WTC11 (cell line): ENCODE data around the gene LATS1. TPM values are rescaled to one million over a fixed set of nuclear protein-coding genes. Genes with fewer than 3 reads are reported as not detected.

ENCODE experiments used
- ATAC-seq: fragments of 200-7000 bp; cut with Tn5 transposase; 2 replicates; pipeline ENCODE4 v1.10.0; 2021; ENCODE audit warnings: mild to moderate bottlenecking, moderate library complexity
- CTCF ChIA-PET: fragments of 300-600 bp; sonication (Branson Sonifier 250); formaldehyde crosslinking; loops from one replicate; lab custom pipeline; 2021; ENCODE audit warnings: antibody characterized with exemption; lab: Charles Lee
- POLR2A ChIA-PET: fragments of 350-600 bp; sonication (Branson Sonifier 250); formaldehyde crosslinking; loops from one replicate; lab custom pipeline; 2021; ENCODE audit warnings: antibody characterized with exemption; lab: Charles Lee
- DNase-seq: peaks from one replicate; pipeline ENCODE4 v3.0.0; 2021; ENCODE audit warnings: low spot score
- H3K27ac Mint-ChIP-seq: 2 replicates; pipeline ENCODE4 v1.8.0; 2021; ENCODE audit warnings: mixed read lengths
- H3K27me3 Mint-ChIP-seq: 2 replicates; pipeline ENCODE4 v1.8.0; 2021; ENCODE audit warnings: low read depth, mild to moderate bottlenecking, moderate library complexity, mixed read lengths
- H3K36me3 Mint-ChIP-seq: 2 replicates; pipeline ENCODE4 v1.8.0; 2021; ENCODE audit warnings: mixed read lengths
- H3K4me1 Mint-ChIP-seq: 2 replicates; pipeline ENCODE4 v1.8.0; 2022; ENCODE audit warnings: mixed read lengths
- H3K4me3 Mint-ChIP-seq: 2 replicates; pipeline ENCODE4 v1.8.0; 2021; ENCODE audit warnings: mild to moderate bottlenecking, moderate library complexity, mixed read lengths
- H3K9me3 Mint-ChIP-seq: 2 replicates; pipeline ENCODE4 v1.8.0; 2021; ENCODE audit warnings: mixed read lengths
- CREB1 ChIP-seq: sonication (generic); formaldehyde crosslinking; IDR thresholded peaks from 2 replicates; pipeline ENCODE4 v1.8.0; 2023; ENCODE audit warnings: mild to moderate bottlenecking, missing genetic modification reagents
- ETV6 ChIP-seq: sonication (generic); formaldehyde crosslinking; IDR thresholded peaks from 2 replicates; pipeline ENCODE4 v1.8.1; 2022; ENCODE audit warnings: mild to moderate bottlenecking, missing genetic modification reagents
- FOXJ3 ChIP-seq: sonication (generic); formaldehyde crosslinking; IDR thresholded peaks from 2 replicates; pipeline ENCODE4 v1.9.0; 2021; ENCODE audit warnings: missing genetic modification reagents, mild to moderate bottlenecking, borderline replicate concordance
- FOXK1 ChIP-seq: sonication (generic); formaldehyde crosslinking; IDR thresholded peaks from 2 replicates; pipeline ENCODE4 v1.8.0; 2022; ENCODE audit warnings: mild to moderate bottlenecking, moderate library complexity, missing genetic modification reagents
- GTF2I ChIP-seq: fragments of 250-450 bp; sonication (Bioruptor Pico); conservative IDR thresholded peaks from 2 replicates; pipeline ENCODE4 v1.4.0; 2021; ENCODE audit warnings: mild to moderate bottlenecking
- HMGA2 ChIP-seq: fragments of 250-450 bp; sonication (Bioruptor Pico); IDR thresholded peaks from 2 replicates; pipeline ENCODE4 v1.4.0; 2021; ENCODE audit warnings: mild to moderate bottlenecking, moderate library complexity
- PREB ChIP-seq: sonication (generic); formaldehyde crosslinking; IDR thresholded peaks from 2 replicates; pipeline ENCODE4 v1.8.1; 2022; ENCODE audit warnings: mild to moderate bottlenecking, missing genetic modification reagents, moderate library complexity, borderline replicate concordance
- SMAD4 ChIP-seq: sonication (generic); formaldehyde crosslinking; IDR thresholded peaks from 2 replicates; pipeline ENCODE4 v1.8.0; 2022; ENCODE audit warnings: mild to moderate bottlenecking, missing genetic modification reagents
- SP1 ChIP-seq: sonication (generic); formaldehyde crosslinking; conservative IDR thresholded peaks from 2 replicates; pipeline ENCODE4 v1.8.1; 2022; ENCODE audit warnings: missing genetic modification reagents
- ZNF532 ChIP-seq: fragments of 250-450 bp; sonication (Bioruptor Pico); IDR thresholded peaks from 2 replicates; pipeline ENCODE4 v1.9.0; 2021; ENCODE audit warnings: mild to moderate bottlenecking, borderline replicate concordance
- total RNA-seq: library from RNA; stranded (reverse); gene quantifications from 3 replicates; pipeline ENCODE4 v1.2.3, GENCODE V29; 2021
- TF ChIP-seq, protein P1 (sequence below): sonication (generic); formaldehyde crosslinking; IDR thresholded peaks from 2 replicates; pipeline ENCODE4 v1.8.1; 2022; ENCODE audit warnings: low read depth, missing genetic modification reagents, borderline replicate concordance
- TF ChIP-seq, protein P2 (sequence below): sonication (generic); formaldehyde crosslinking; IDR thresholded peaks from 2 replicates; pipeline ENCODE4 v1.8.0; 2022; ENCODE audit warnings: mild to moderate bottlenecking, missing genetic modification reagents
- TF ChIP-seq, protein P3 (sequence below): sonication (generic); formaldehyde crosslinking; conservative IDR thresholded peaks from 2 replicates; pipeline ENCODE4 v1.8.1; 2022; ENCODE audit warnings: mild to moderate bottlenecking, missing genetic modification reagents
- TF ChIP-seq, protein P4 (sequence below): sonication (generic); formaldehyde crosslinking; IDR thresholded peaks from 2 replicates; pipeline ENCODE4 v1.8.1; 2022; ENCODE audit warnings: low read depth, mild to moderate bottlenecking, moderate library complexity, missing genetic modification reagents, borderline replicate concordance
- TF ChIP-seq, protein P5 (sequence below): fragments of 250-450 bp; sonication (Bioruptor Pico); IDR thresholded peaks from 2 replicates; pipeline ENCODE4 v1.8.0; 2021; ENCODE audit warnings: mild to moderate bottlenecking
- TF ChIP-seq, protein P6 (sequence below): fragments of 250-450 bp; sonication (Bioruptor Pico); IDR thresholded peaks from 2 replicates; pipeline ENCODE4 v1.9.0; 2021; ENCODE audit warnings: mild to moderate bottlenecking

LATS1 gene
- total RNA-seq, 1 experiment from 2014 or later: 24.2 TPM

GRCh38 chr6:149728499-149729234 is 10.8 kb upstream of the LATS1 start:
- no peak overlapping the region for H3K4me3 Mint-ChIP-seq
- TF ChIP-seq, protein P1, sequence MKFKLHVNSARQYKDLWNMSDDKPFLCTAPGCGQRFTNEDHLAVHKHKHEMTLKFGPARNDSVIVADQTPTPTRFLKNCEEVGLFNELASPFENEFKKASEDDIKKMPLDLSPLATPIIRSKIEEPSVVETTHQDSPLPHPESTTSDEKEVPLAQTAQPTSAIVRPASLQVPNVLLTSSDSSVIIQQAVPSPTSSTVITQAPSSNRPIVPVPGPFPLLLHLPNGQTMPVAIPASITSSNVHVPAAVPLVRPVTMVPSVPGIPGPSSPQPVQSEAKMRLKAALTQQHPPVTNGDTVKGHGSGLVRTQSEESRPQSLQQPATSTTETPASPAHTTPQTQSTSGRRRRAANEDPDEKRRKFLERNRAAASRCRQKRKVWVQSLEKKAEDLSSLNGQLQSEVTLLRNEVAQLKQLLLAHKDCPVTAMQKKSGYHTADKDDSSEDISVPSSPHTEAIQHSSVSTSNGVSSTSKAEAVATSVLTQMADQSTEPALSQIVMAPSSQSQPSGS: no peak
- no peak for TF ChIP-seq CREB1 (CRISPR knock-in tag)
- no peak for TF ChIP-seq SMAD4 (CRISPR knock-in tag)
- TF ChIP-seq, protein P2, sequence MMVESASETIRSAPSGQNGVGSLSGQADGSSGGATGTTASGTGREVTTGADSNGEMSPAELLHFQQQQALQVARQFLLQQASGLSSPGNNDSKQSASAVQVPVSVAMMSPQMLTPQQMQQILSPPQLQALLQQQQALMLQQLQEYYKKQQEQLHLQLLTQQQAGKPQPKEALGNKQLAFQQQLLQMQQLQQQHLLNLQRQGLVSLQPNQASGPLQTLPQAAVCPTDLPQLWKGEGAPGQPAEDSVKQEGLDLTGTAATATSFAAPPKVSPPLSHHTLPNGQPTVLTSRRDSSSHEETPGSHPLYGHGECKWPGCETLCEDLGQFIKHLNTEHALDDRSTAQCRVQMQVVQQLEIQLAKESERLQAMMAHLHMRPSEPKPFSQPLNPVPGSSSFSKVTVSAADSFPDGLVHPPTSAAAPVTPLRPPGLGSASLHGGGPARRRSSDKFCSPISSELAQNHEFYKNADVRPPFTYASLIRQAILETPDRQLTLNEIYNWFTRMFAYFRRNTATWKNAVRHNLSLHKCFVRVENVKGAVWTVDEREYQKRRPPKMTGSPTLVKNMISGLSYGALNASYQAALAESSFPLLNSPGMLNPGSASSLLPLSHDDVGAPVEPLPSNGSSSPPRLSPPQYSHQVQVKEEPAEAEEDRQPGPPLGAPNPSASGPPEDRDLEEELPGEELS (CRISPR knock-in tag): no peak
- TF ChIP-seq ZNF532 (CRISPR knock-in tag): no peak
- TF ChIP-seq HMGA2 (CRISPR knock-in tag): no peak
- TF ChIP-seq SP1: no peak
- TF ChIP-seq GTF2I: no peak
- no peak for TF ChIP-seq FOXJ3 (CRISPR knock-in tag)
- TF ChIP-seq, protein P3, sequence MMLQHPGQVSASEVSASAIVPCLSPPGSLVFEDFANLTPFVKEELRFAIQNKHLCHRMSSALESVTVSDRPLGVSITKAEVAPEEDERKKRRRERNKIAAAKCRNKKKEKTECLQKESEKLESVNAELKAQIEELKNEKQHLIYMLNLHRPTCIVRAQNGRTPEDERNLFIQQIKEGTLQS (CRISPR knock-in tag): no peak
- TF ChIP-seq, protein P4, sequence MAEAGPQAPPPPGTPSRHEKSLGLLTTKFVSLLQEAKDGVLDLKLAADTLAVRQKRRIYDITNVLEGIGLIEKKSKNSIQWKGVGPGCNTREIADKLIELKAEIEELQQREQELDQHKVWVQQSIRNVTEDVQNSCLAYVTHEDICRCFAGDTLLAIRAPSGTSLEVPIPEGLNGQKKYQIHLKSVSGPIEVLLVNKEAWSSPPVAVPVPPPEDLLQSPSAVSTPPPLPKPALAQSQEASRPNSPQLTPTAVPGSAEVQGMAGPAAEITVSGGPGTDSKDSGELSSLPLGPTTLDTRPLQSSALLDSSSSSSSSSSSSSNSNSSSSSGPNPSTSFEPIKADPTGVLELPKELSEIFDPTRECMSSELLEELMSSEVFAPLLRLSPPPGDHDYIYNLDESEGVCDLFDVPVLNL (CRISPR knock-in tag): no peak
- TF ChIP-seq, protein P5, sequence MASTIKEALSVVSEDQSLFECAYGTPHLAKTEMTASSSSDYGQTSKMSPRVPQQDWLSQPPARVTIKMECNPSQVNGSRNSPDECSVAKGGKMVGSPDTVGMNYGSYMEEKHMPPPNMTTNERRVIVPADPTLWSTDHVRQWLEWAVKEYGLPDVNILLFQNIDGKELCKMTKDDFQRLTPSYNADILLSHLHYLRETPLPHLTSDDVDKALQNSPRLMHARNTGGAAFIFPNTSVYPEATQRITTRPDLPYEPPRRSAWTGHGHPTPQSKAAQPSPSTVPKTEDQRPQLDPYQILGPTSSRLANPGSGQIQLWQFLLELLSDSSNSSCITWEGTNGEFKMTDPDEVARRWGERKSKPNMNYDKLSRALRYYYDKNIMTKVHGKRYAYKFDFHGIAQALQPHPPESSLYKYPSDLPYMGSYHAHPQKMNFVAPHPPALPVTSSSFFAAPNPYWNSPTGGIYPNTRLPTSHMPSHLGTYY (CRISPR knock-in tag): no peak
- TF ChIP-seq, protein P6, sequence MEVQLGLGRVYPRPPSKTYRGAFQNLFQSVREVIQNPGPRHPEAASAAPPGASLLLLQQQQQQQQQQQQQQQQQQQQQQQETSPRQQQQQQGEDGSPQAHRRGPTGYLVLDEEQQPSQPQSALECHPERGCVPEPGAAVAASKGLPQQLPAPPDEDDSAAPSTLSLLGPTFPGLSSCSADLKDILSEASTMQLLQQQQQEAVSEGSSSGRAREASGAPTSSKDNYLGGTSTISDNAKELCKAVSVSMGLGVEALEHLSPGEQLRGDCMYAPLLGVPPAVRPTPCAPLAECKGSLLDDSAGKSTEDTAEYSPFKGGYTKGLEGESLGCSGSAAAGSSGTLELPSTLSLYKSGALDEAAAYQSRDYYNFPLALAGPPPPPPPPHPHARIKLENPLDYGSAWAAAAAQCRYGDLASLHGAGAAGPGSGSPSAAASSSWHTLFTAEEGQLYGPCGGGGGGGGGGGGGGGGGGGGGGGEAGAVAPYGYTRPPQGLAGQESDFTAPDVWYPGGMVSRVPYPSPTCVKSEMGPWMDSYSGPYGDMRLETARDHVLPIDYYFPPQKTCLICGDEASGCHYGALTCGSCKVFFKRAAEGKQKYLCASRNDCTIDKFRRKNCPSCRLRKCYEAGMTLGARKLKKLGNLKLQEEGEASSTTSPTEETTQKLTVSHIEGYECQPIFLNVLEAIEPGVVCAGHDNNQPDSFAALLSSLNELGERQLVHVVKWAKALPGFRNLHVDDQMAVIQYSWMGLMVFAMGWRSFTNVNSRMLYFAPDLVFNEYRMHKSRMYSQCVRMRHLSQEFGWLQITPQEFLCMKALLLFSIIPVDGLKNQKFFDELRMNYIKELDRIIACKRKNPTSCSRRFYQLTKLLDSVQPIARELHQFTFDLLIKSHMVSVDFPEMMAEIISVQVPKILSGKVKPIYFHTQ (CRISPR knock-in tag): no peak
- no peak for TF ChIP-seq PREB
- TF ChIP-seq FOXK1 (CRISPR knock-in tag): no peak
- TF ChIP-seq ETV6 (CRISPR knock-in tag): no peak
- TF ChIP-seq, all 79 proteins: peak for 0
- H3K9me3 Mint-ChIP-seq: no peaks in the 10 kb centered on the region
- DNase-seq: no peak
- ChIA-PET POLR2A (interaction anchor here (0.7 kb wide), 1 partner anchor 143 kb away, joined by 3 read pairs; no protein-coding TSS in a partner anchor), CTCF (no interaction called here)
- no peak for ATAC-seq
- H3K27me3 Mint-ChIP-seq: no peaks in the 10 kb centered on the region
- H3K27ac Mint-ChIP-seq: no peak overlapping the region
- peaks cover 56% of the 10 kb centered on the region for H3K36me3 Mint-ChIP-seq
- no peaks in the 10 kb centered on the region for H3K4me1 Mint-ChIP-seq
